ENCODE data around the gene PPP4R2.

DNA sequence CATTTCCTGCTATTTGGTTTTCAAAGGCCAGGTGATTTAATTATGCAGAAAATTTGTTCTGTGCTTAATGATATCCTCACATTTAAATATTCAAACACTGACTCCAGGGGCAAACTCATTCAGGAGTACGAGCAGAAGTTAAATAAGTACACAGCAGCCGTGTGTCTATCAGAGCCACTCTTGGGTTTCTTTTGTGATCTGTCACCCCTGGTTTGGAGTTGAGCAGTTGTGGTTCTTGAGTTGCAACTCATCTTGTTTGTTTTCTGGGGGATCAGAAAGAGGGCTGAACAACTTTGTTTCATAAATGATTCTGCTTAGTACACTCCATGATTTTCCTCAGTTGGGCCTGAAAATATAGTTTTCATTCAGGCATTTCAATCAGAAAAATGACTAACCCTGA, 25.7 kb upstream of the PPP4R2 start:
- TF ChIP-seq FOS (IDR thresholded peaks at IDR 0.05; ENCODE audit: low read depth, low read length), result no peak
- TF ChIP-seq POLR2A (IDR thresholded peaks at IDR 0.05; ENCODE audit: low read depth, low read length), result no peak
- TF ChIP-seq, protein P1, sequence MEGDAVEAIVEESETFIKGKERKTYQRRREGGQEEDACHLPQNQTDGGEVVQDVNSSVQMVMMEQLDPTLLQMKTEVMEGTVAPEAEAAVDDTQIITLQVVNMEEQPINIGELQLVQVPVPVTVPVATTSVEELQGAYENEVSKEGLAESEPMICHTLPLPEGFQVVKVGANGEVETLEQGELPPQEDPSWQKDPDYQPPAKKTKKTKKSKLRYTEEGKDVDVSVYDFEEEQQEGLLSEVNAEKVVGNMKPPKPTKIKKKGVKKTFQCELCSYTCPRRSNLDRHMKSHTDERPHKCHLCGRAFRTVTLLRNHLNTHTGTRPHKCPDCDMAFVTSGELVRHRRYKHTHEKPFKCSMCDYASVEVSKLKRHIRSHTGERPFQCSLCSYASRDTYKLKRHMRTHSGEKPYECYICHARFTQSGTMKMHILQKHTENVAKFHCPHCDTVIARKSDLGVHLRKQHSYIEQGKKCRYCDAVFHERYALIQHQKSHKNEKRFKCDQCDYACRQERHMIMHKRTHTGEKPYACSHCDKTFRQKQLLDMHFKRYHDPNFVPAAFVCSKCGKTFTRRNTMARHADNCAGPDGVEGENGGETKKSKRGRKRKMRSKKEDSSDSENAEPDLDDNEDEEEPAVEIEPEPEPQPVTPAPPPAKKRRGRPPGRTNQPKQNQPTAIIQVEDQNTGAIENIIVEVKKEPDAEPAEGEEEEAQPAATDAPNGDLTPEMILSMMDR (conservative IDR thresholded peaks at IDR 0.05; ENCODE audit: low read depth, low read length), result no peak
- TF ChIP-seq SMC3 (IDR thresholded peaks at IDR 0.05; ENCODE audit: low read depth, low read length), result no peak
- TF ChIP-seq RAD21 (IDR thresholded peaks at IDR 0.05; ENCODE audit: low read length), result no peak
- TF ChIP-seq RCOR1 (IDR thresholded peaks at IDR 0.05; ENCODE audit: insufficient replicate concordance, low read length), result no peak
- TF ChIP-seq CHD1 (IDR thresholded peaks at IDR 0.05; ENCODE audit: low read depth, low read length), result no peak
- TF ChIP-seq MAFK (IDR thresholded peaks at IDR 0.05; ENCODE audit: low read depth, low read length), result no peak
- TF ChIP-seq CEBPB (IDR thresholded peaks at IDR 0.05; ENCODE audit: low read depth, low read length), result no peak
- TF ChIP-seq, protein P2, sequence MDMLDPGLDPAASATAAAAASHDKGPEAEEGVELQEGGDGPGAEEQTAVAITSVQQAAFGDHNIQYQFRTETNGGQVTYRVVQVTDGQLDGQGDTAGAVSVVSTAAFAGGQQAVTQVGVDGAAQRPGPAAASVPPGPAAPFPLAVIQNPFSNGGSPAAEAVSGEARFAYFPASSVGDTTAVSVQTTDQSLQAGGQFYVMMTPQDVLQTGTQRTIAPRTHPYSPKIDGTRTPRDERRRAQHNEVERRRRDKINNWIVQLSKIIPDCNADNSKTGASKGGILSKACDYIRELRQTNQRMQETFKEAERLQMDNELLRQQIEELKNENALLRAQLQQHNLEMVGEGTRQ (IDR thresholded peaks at IDR 0.05; ENCODE audit: low read depth, low read length), result no peak
- TF ChIP-seq NFE2L2 (IDR thresholded peaks at IDR 0.05; ENCODE audit: low read depth, low read length), result no peak
- TF ChIP-seq RFX5 (IDR thresholded peaks at IDR 0.05; ENCODE audit: low read depth, low read length), result no peak
